Activated CD4-positive, CD25-positive, alpha-beta regulatory T cell treated with anti-CD3 and anti-CD28 coated beads, Interleukin-2, amount 50 U/mL, for 16 hours (primary cell): ENCODE results near the gene KCNMA1.

Experiments
- DNase-seq: peaks from one replicate; pipeline ENCODE4 v3.0.0-alpha.2; 2020; ENCODE audit warnings: low read depth, low spot score

KCNMA1 gene

DNA sequence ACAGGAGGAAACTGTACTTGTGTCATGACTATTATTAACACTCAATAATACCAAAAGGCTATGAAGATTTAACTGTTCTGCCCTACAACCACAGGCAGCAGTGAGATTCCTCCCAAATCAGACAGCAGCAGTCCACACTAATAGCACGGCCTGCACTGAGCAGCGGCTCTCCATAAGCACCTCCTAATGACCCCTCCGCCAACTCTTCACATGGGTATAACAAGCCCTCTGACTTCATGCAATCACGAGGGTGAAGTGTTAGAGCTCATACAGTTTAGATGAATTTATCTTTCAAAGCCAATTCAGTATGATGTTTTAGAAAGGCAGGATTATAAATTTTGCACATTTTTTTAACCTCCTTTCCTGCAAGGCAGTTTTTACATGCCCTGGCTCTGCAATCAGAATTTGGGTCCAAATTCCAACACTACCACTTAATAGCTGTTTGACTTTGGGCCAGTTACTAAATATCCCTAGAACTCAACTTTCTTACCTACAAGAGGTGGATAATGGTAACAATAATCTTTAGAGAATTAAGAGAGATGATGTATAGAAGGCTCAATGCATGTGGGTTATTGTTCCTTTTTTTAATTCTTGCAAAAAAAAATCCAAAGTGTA lies 617.1 kb downstream of the KCNMA1 start:
- no peak for DNase-seq

DNA sequence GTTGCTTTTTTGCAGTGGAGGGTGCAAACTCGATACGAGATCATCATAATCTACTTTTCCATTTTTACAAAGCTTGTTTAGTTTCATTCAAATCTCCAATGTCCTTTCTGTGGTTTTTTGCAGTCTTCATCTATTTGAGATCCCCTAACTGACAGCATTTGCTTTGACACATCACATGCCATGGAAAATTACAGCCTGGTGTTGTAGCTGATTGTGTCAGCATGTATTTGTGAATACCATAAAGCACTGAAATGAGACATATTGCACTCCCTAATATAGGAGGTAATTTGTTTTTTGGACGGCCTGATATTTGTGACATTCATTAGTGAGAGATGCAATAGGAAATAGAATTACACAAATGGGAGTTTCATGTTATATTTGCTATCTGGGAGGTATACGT lies 620.8 kb downstream of the KCNMA1 start:
- no peak for DNase-seq

DNA sequence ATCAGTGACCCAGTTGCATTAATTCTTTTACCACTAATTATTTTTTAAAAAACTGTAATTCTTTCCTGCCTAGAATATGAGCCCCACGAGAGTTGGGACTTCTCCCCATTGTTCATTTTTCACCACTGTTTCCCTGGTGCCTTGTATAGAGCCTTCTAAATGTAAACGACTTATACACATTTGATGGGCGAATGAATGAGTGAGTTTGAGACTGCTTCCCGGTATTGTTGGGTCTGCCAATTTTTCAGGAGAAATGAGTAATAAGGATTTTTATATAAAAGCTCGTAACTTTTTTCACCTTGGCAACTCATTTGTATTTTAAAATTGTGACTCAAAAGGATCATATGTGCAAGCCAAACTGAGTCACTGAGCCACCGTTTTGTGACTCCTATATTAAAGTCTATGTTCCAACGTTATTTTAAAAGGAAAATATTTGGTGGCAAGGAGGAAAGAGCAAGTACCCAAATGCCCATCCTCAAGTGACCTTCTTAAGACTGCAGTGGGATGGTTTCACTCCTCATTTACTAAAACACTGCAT lies 621.3 kb downstream of the KCNMA1 start:
- DNase-seq: no peak

DNA sequence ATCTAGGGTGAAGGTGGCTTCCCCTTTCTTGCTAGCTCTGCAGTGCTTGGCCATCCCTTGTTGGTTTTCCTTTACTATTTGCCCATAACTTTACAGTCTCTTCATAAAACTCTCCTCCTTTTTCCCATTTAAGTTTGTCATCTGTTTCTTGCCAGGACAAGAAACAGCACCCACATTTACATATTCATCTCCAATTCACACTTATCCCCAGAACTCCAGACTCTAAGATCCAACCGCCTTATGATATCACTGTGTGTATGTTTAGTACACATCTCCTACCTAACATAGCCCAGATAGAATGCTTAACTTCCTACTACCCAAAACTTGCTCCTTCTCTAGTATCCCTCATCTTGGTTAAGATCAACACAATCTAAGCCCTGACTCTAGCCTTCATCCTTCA lies 622.2 kb downstream of the KCNMA1 start:
- DNase-seq: no peak

DNA sequence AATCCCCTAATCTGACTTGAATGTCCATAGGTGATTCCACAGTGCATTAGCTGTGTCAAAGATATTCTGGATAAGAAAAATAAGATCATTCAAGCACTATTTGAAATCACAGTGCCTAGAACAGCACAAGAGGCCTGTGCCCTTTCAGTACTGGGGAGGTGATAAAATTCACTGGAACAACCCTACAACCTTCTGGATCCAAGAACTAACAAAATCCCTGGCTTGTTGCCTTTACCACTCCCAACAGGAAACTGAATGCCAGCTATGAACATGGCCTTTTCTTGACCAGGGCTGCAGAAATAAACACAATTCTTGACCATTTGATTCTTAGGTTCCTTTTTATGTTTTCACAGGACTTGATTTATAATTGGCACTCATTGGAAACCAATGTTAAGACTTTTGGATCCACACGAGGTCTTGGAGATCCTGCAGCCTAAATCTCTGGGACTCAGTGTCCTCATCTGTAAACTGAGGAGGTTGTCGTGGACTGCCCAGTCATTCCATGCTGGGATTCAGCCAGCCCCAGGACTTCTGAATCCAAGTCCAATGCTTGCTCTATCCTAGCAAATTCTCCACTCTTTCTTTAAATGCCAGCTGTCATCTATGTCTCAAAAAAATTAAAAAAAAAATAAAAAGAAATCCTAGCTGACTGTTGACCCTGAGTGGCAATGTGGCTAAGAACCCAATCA lies 624.7 kb downstream of the KCNMA1 start:
- DNase-seq: no peak

DNA sequence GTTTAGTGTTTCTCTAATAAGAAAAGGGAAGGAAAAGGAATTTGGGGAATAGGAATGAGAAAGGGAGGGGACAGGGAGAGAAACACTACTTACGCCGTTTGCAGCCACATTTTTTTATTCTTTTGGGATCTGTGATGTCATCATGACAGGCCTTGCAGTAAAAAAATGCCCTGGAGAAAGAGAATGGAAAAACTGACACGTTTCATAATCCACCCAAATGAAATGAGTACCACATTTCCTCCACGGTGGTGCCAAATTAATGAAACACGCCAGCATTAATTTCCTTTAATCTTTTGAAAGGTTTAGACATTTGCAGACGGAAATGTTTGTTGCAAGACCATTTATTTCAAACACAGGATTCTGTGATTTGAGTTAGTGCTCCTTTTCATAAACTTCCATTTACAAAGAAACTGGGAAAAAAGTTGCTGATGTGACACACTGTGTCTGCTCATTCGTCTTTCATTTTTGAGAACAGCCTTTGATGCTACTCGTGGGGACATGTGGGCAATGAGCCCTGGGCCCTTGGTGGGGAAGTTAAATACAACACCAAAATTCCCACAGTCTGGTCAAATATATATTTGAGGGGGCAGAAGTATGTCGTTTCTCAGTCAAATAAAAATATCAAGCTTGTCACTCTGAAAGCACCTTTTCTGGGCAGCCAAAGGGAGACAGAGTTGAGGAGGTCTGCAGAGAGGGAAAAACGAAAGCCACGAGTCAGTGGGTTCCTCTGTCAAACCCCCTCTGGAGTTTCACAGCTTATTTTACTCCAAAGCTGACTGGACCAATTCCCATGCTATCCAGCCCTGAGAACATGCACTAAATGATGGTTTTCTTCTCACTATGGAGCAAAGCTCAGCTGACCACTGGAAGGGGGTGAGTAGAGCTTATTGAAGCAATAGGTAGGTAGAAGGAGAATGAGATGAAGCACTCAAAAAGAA lies 625.5 kb downstream of the KCNMA1 start:
- no peak for DNase-seq

DNA sequence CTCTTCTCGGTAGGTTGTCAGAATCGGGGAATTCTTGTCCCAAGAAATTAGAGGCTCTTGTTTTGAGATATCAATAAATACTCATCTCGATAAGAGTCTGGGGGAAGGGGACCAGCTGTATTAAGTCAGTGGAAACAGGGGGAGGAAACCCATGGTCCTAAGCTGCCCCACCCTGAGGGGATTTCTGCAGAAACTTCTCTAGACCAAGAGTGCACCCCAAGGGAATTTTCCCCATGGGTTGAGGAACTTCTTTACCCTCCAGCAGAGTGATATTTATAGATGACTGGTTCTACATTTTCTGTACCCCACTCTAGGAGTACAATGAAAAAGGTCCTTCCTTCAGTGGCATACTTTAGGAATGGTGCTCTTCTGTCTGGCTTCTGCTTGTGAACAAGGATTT lies 627.2 kb downstream of the KCNMA1 start:
- DNase-seq: no peak

DNA sequence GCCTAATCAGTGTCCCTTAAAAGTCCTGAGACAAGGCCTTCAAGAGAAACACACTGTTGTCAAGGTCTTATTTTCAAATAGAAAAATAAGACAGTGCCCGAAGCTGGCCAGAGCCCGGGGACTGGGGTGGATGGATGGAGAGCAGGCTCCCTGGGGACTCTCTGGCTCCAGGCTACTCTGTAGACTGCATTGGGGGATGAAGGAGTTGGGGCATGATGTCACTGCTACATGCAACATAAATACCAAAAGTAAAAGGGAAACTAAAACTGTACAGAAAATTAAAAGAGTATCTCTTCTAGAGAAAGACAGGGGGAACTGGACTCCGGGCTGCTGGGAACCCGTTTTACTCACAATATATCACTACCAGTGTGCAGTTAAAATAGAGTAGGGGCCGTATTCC lies 629.8 kb downstream of the KCNMA1 start:
- no peak for DNase-seq

DNA sequence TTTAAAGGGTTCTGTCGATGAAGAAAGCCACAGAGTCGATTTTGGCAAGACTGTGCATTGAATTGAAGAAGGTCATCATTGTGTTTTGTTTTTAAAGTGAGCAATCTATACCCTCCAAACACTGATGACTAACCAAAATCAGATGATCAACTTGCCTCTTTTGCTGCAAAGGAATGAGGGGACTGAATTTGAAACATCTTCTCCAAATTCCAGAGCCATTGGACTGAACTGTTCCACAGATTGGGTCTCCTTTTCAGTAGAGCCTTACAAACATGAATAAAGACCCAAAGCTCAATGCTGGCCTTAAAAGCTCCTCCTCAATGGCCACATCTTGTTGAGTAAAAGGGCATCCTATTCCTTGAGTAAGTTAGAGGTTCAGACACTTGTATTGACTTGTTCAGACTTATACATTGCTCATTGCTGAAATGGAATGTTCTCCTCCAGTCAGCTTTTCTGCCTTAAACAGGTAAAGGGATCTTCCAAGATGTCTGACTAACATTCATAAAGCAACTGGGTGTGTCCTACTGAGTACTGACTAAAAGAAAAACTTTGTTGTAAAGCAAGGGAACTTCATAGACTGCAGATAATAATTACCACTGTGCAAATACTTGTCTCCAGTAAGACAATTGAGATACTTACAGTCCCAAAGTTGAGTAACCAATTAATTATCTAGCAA lies 630.6 kb downstream of the KCNMA1 start:
- DNase-seq: no peak

DNA sequence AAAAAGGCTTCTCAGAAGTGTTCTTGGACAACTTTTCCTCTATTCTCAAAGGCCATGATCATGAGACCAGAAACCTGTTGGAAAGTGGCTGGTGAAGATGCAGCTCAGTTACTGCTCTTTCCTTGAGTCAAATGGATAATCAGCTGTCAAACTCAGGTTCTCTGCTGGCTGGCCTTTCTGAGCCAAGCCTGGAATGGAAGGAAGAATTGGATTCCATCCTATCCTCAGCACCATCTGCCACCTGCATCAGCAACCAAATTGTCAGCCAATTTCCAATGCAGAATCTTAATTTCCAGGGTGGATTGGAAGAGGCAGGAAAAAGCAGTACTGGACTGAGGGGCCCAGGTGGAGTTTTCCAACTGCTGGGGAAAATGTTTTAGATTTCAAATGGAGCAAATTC lies 631.7 kb downstream of the KCNMA1 start:
- DNase-seq: no peak

DNA sequence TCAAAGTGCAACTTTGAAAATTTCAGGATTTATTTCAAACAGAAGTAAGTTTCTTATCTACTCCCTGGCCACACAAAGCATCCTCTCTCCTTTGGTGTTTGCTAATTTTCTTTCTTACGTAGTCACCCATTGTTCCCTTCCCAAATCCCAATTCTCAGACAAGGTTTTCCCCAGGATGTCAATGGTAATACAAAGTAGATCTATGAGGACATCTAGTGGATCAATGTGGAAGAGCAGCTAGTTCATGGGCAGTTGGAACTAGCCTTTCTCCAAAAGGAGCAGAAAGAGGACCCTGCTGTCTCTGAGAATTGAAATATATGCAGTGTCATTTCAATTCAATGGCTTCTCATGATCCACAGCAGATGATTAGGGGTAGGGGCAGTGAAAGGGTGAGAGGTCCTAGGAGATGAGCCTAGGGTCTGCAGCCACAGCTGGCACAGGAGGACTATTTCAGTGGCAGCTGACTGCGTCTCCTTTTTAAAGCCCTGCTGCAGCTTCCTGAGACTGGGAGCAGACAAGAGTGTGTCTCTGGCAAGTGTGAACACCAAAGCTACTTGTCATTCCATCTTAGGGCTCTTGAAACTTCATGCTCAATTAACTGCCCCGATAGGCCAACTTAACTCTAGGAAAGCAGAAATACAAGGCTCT lies 632.6 kb downstream of the KCNMA1 start:
- no peak for DNase-seq

DNA sequence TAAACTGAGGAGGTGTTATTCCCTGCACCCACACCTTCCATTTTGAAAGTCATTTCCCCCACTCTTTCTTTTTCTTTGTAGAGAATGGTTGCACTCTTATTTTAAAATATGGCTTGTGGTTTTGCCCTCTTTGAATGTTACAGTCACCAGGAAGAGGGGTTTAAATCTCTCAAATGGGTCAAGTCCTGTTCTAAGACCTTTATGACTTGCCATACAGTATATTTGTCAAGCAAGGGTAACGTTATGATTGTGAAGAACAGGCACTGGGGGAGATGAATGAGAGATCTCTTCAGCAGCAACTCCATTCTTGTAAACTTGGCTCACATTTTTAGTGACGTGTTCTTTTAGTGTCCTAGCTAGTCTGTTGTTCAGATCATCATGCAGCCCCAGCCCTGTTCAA lies 634.7 kb downstream of the KCNMA1 start:
- DNase-seq: no peak

DNA sequence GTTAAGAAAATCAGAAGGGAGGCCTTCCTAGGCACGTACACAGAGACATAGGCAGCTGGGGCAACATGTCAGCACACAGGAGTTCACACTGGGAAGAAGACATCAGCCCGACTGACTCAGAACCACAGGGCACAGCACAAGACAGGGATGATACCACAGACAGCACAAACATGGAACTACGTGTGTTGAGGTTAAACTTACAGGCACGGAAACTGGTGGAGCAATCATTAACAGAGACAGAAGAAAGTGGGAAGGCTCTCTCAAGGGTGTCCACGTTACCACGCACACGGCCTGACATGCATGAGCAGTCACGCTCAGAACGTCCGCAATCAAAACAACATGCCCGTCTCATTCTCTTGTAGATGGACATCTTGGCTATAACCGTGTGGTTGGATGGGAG lies 636.4 kb downstream of the KCNMA1 start:
- no peak for DNase-seq

DNA sequence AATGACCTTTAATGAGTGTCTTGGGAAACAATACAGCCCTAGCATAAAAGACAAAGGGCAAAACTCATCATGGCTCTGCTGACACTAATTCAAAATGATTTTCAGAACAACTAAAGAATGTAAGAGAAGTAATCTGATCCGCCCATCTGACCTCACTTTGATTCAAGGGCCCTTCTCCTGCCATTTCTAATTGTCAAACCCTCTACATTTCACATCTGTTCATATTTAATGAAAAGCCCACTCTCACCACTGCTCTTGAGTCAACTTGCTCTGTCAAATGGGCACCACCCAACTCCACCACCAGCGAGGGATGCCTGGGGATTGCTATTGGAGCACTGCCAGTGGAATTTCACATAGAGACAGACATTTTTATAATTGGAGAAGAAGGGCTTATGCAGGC lies 639.2 kb downstream of the KCNMA1 start:
- DNase-seq: no peak

DNA sequence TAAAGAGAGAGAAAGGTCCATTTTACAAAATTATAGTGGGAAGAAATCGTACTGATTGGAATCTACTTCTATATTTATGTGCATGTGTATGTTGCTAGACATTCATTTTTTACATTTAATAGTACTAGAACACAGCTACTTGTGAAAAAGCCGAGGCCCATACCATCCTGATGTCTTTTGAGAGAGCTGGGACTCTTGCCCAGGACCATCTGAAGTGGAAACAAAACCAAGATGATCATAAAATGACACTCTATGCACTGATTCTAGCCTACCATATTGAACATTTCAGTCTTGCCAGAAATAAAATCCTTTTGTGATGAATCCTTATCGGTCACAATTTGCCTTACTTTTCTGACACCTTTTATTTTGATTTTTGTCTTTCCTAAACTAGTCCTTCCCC lies 640.0 kb downstream of the KCNMA1 start:
- DNase-seq: no peak

DNA sequence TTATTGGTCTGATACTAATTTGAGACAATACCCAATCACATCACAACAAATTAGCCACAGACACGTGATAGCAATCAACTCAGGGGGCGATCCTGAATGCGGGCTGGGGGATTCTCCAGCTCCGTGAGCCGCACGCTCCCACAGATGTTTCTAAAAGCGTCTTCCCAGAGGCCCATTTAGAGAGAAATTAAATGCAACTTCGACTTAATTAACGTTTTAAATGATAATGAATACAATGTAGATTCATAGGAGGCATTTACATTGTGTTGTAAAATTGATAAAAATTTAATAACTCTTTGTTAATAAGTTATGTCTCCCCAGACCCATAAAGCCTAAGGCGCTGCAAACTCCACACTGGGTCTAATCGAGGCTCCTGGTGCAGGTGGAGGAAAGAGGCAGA lies 642.6 kb downstream of the KCNMA1 start:
- no peak for DNase-seq

DNA sequence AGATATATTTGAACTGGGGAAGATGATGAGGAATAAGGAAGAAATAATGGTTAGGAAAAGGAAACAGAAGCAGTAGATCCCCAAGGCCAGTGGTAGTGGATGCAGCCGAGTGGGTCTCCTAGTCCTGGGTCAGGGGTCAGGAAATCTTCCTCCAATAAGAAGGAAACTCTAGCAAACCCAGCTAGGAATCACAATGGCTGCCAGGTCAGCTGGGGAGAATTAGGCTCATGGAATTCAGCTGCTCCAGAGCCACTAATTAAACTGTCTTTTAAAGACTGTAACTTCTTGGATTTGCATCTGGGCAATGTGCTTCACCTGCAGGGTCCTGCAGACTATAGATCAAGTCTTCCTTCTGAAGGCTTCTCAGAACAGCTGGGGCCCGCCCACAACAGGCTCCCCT lies 644.4 kb downstream of the KCNMA1 start:
- no peak for DNase-seq

DNA sequence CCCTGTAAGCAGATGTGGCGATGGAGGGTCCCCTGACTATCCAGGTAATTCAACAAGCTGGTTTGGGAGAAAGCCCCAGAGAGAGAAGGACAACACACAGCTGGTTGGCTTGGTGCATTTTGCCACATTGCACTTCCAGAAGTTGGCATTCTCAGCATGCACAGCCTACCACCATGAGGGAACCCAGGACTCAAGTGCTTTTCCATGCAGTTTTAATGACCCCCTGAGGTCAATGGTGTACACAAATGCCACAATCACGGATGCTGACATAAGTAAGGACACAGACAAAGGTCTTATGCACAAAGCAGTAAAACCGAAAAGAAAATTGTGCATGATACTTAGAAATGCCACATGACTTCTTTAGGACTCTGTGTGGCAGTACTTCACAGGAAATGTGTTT lies 645.1 kb downstream of the KCNMA1 start:
- DNase-seq: no peak

DNA sequence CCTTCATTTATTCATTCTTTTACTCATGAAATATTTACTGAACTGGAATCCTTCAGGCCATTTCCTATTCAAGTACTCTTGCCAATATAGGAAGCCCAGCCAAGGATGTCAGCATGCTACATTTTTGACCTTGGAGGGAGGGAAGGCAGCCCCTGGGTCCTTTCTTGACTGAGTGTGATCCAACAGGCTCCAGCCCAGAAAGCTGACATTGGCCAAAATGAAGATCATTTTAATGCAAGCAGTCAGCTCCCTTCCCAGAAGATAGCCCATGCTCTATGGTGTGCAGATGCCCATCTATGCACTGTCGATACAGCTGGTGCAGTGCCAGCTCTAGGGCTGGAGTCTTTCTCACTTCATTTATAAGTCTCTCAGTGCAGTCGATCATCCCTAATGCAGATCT lies 646.0 kb downstream of the KCNMA1 start:
- DNase-seq: no peak

DNA sequence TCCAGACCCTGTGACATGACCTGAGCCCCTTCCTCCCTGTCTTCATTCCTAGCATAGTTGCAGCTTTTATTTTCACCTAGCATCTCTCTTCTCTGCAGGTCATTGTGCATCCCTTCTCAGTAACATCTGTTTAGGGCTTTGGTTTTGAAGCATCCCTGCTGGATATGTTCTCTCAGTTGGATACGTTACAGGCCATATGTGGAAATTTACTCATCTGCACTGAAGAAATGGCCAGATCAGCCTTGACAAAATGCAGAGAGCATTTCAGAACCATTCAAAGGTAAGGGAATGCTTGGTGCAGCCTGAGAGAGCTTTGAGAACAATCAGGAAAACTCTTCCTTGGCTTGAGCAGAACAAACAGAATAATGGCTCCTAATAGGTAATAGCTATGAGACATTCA lies 647.0 kb downstream of the KCNMA1 start:
- DNase-seq: no peak
